HepG2 (cell line): Measurements from ENCODE around the gene TRIM7. TPM values are rescaled to one million over a fixed set of nuclear protein-coding genes. Genes with fewer than 3 reads are reported as not detected.

ENCODE experiments used
- FOXK1 ChIP-seq: sonication (generic); formaldehyde crosslinking; IDR thresholded peaks from 2 replicates; pipeline ENCODE4 v1.4.0; 2020; ENCODE audit warnings: low read depth, missing genetic modification reagents, borderline replicate concordance
- HOXA5 ChIP-seq: sonication (generic); formaldehyde crosslinking; IDR thresholded peaks from 2 replicates; pipeline ENCODE4 v1.4.0; 2020; ENCODE audit warnings: missing genetic modification reagents
- HOXA9 ChIP-seq: sonication (generic); formaldehyde crosslinking; IDR thresholded peaks from 2 replicates; pipeline ENCODE4 v1.8.1; 2022; ENCODE audit warnings: missing genetic modification reagents, mild to moderate bottlenecking, moderate library complexity, borderline replicate concordance
- IKZF4 ChIP-seq: sonication (generic); formaldehyde crosslinking; IDR thresholded peaks from 2 replicates; pipeline ENCODE4 v1.5.1; 2020; ENCODE audit warnings: borderline replicate concordance, mild to moderate bottlenecking, low read depth, missing genetic modification reagents; ENCODE audit errors: not compliant biosample characterization
- JUN ChIP-seq: sonication (generic); formaldehyde crosslinking; IDR thresholded peaks from 2 replicates; pipeline ENCODE4 v1.4.0; 2020; ENCODE audit warnings: mild to moderate bottlenecking, missing genetic modification reagents
- KDM1A ChIP-seq: IDR thresholded peaks from 2 replicates; pipeline ENCODE4 v1.6.1; 2016; ENCODE audit warnings: missing compliant biosample characterization
- KLF12 ChIP-seq: sonication (generic); formaldehyde crosslinking; IDR thresholded peaks from 2 replicates; pipeline ENCODE4 v1.4.0; 2020; ENCODE audit warnings: missing genetic modification reagents, borderline replicate concordance
- NPAS2 ChIP-seq: sonication (generic); formaldehyde crosslinking; IDR thresholded peaks from 2 replicates; pipeline ENCODE4 v1.8.0; 2022; ENCODE audit warnings: mild to moderate bottlenecking, missing genetic modification reagents, borderline replicate concordance
- RCOR2 ChIP-seq: IDR thresholded peaks from 2 replicates; pipeline ENCODE4 v1.6.1; 2016; ENCODE audit warnings: missing biosample characterization, missing genetic modification reagents
- RORA ChIP-seq: sonication (generic); formaldehyde crosslinking; IDR thresholded peaks from 2 replicates; pipeline ENCODE4 v1.5.0; 2020; ENCODE audit warnings: mild to moderate bottlenecking, missing genetic modification reagents, moderate library complexity
- ZFP82 ChIP-seq: sonication (generic); formaldehyde crosslinking; IDR thresholded peaks from 2 replicates; pipeline ENCODE4 v1.5.1; 2020; ENCODE audit warnings: mild to moderate bottlenecking, missing genetic modification reagents, borderline replicate concordance
- ZHX1 ChIP-seq: sonication (generic); formaldehyde crosslinking; IDR thresholded peaks from 2 replicates; pipeline ENCODE4 v1.8.1; 2022; ENCODE audit warnings: low read depth, mild to moderate bottlenecking, missing genetic modification reagents
- ZNF3 ChIP-seq: IDR thresholded peaks from 2 replicates; pipeline ENCODE4 v1.7.0; 2017; ENCODE audit warnings: inconsistent platforms
- ZNF615 ChIP-seq: sonication (generic); formaldehyde crosslinking; IDR thresholded peaks from 2 replicates; pipeline ENCODE4 v1.5.0; 2020; ENCODE audit warnings: mild to moderate bottlenecking, missing genetic modification reagents, borderline replicate concordance
- ZSCAN31 ChIP-seq: sonication (generic); formaldehyde crosslinking; IDR thresholded peaks from 2 replicates; pipeline ENCODE4 v1.5.0; 2020; ENCODE audit warnings: low read depth, mild to moderate bottlenecking, missing genetic modification reagents
- polyA plus RNA-seq, 8 experiments: library from polyadenylated mRNA; depleted of rRNA in 3 of 8; stranded (reverse) in 7 of 8; unstranded in 1 of 8; fragments of >200 nt; fragmentation: Illumina TruSeq in 4 of 8; extraction: Trizol in 4 of 8; gene quantifications; 2 replicates each; pipeline versions ENCODE4 v1.2.1 to v1.2.3, GENCODE V29; 2011 to 2016; ENCODE audit warnings: low read depth in 4 of 8, missing spikeins in 1 of 8, mixed read lengths in 1 of 8; ENCODE audit not compliant: insufficient read depth in 1 of 8
- total RNA-seq, 5 experiments: library from RNA; depleted of rRNA; stranded (reverse); fragments of >200 nt; fragmentation: Illumina TruSeq; extraction: Trizol; gene quantifications; 2 replicates each; pipeline ENCODE4 v1.2.3, GENCODE V29; 2016; ENCODE audit warnings: low read depth in 1 of 5
- TF ChIP-seq, protein P1 (sequence below): IDR thresholded peaks from 2 replicates; pipeline ENCODE4 v1.6.1; 2018; ENCODE audit warnings: missing genetic modification reagents, mild to moderate bottlenecking, missing compliant biosample characterization
- TF ChIP-seq, protein P2 (sequence below): sonication (generic); formaldehyde crosslinking; IDR thresholded peaks from 2 replicates; pipeline ENCODE4 v1.4.0; 2020; ENCODE audit warnings: mild to moderate bottlenecking, missing genetic modification reagents

Gene TRIM7
- total and polyA plus RNA-seq, 2 of the 13 experiments (the other 11 are each of a cell fraction or from before 2014, with no cell fraction given): 0.13 TPM; not detected in 1

DNA sequence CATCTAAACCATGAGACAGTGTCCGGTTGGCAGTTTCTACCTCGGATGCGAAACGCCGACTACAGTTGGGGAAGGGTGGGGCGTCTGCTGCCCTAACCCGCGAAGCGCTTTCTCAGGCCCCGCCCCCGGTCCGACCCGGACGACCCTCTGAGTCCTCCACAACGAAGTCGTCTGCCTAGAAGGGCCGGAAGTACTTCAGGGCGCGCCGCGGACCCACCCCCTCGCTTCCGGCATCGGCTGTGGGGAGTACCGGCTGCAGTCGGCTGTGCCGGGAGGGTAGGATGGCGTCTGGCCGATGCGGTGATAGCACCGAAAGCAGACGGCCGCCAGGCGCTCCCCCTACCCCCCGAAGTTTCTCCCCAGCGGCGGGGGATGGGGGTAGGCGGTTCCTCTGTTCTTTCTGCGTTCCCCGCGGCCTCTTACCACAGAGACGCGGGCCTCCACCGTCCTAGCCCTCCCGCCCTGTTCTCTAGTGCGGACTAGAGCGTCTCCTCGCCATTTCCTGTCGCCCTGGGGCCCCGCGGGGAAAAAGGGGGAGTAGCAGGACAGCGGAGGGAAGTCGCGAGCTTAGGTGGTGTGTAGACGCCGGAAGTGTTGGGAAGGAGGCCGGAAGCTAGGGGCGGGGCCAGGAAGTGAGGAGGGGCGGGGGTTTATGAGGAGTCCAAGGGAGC is 18.2 kb upstream of the TRIM7 start, which contains the start of gene TRIM41 (continued):
- TF ChIP-seq, protein P1, sequence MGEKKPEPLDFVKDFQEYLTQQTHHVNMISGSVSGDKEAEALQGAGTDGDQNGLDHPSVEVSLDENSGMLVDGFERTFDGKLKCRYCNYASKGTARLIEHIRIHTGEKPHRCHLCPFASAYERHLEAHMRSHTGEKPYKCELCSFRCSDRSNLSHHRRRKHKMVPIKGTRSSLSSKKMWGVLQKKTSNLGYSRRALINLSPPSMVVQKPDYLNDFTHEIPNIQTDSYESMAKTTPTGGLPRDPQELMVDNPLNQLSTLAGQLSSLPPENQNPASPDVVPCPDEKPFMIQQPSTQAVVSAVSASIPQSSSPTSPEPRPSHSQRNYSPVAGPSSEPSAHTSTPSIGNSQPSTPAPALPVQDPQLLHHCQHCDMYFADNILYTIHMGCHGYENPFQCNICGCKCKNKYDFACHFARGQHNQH (CRISPR knock-in tag): peak; percentile 86
- TF ChIP-seq KLF12 (peak; percentile 67; the same call in 1 of the 2 replicates), KDM1A (CRISPR knock-in tag) (no peak), RCOR2 (CRISPR knock-in tag) (no peak), JUN (CRISPR knock-in tag) (peak; percentile 62; the same call in 1 of the 2 replicates), ZNF615 (CRISPR knock-in tag) (no peak; the same call in 1 of the 2 replicates), HOXA5 (CRISPR knock-in tag) (no peak; the same call in 1 of the 2 replicates), ZNF3 (CRISPR knock-in tag) (no peak), NPAS2 (CRISPR knock-in tag) (no peak), RORA (CRISPR knock-in tag) (no peak), HOXA9 (no peak), ZFP82 (CRISPR knock-in tag) (no peak; the same call in 1 of the 2 replicates), IKZF4 (CRISPR knock-in tag) (no peak), ZHX1 (CRISPR knock-in tag) (no peak; the same call in 1 of the 2 replicates), ZSCAN31 (CRISPR knock-in tag) (peak; percentile 86), FOXK1 (CRISPR knock-in tag) (peak; percentile 92; the same call in 1 of the 2 replicates)
- TF ChIP-seq, protein P2, sequence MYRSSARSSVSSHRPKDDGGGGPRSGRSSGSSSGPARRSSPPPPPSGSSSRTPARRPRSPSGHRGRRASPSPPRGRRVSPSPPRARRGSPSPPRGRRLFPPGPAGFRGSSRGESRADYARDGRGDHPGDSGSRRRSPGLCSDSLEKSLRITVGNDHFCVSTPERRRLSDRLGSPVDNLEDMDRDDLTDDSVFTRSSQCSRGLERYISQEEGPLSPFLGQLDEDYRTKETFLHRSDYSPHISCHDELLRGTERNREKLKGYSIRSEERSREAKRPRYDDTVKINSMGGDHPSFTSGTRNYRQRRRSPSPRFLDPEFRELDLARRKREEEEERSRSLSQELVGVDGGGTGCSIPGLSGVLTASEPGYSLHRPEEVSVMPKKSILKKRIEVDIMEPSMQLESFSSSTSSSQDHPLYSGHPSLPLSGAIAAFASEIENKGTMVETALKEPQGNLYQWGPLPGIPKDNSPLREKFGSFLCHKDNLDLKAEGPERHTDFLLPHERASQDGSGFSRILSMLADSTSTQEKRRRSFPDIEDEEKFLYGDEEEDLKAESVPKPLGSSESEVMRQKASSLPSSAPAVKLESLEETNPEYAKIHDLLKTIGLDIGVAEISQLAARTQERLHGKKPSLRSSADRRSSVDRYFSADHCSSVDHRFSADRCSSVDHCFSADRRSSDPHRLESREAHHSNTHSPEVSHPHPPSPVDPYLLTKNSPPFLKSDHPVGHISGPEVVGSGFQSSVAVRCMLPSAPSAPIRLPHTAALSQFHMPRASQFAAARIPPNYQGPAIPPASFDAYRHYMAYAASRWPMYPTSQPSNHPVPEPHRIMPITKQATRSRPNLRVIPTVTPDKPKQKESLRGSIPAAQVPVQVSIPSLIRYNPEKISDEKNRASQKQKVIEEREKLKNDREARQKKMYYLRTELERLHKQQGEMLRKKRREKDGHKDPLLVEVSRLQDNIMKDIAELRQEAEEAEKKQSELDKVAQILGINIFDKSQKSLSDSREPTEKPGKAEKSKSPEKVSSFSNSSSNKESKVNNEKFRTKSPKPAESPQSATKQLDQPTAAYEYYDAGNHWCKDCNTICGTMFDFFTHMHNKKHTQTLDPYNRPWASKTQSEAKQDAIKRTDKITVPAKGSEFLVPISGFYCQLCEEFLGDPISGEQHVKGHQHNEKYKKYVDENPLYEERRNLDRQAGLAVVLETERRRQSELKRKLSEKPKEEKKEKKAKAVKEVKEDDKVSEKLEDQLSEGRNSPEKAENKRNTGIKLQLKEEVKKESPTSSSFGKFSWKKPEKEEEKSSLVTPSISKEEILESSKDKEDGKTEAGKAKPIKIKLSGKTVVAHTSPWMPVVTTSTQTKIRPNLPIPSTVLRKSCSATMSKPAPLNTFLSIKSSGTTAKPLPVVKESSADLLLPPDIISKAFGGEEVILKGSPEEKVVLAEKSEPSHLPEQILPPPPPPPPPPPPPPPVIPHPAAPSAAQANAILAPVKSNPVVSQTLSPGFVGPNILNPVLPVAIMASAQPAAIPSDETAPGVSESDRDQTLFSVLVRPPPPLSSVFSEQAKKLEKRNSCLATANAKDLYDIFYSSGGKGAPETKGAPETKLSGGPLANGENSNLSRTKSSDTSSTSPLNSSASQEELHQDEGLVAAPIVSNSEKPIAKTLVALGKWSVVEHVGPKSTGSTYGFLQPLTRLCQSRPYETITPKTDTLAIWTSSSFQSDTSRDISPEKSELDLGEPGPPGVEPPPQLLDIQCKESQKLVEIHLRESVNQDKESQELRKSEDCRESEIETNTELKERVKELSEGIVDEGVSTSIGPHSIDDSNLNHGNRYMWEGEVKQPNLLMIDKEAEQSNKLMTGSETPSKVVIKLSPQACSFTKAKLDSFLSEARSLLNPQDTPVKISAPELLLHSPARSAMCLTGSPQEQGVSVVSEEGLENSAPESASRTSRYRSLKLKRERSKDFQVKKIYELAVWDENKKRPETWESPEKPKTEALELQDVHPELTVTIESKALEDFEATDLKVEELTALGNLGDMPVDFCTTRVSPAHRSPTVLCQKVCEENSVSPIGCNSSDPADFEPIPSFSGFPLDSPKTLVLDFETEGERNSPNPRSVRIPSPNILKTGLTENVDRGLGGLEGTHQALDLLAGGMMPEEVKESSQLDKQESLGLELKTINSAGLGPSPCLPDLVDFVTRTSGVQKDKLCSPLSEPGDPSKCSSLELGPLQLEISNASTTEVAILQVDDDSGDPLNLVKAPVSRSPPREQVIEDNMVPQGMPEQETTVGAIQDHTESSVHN (CRISPR knock-in tag): no peak
